ENCODE data around the gene GALT.

GALT gene

GRCh38 chr9:34671307-34671706 is 24.8 kb downstream of the GALT start:
- DNase-seq (ENCODE audit: low read depth), result no peak

DNA sequence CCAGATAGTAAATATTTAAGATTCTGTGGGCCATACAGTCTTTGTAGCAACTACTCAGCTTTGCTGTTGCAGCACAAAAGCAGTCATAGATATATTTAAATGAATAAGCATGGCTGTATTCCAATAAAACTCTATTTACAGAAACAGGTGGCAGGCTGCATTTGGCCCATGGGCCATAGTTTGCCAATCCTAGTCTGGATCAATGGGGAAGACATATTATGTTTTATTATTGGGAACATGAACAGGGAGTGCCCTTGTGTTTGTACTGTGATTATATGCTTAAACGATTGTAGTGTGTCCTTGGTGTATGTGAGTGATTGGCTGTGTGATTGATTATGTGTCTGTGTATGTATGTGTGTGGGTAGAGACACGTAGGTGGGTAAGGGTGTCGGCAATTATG is 28.0 kb downstream of the GALT start:
- H3K4me3 ChIP-seq (ENCODE audit: low read depth, low read length), result no peak overlapping the region
- TF ChIP-seq, protein P1, sequence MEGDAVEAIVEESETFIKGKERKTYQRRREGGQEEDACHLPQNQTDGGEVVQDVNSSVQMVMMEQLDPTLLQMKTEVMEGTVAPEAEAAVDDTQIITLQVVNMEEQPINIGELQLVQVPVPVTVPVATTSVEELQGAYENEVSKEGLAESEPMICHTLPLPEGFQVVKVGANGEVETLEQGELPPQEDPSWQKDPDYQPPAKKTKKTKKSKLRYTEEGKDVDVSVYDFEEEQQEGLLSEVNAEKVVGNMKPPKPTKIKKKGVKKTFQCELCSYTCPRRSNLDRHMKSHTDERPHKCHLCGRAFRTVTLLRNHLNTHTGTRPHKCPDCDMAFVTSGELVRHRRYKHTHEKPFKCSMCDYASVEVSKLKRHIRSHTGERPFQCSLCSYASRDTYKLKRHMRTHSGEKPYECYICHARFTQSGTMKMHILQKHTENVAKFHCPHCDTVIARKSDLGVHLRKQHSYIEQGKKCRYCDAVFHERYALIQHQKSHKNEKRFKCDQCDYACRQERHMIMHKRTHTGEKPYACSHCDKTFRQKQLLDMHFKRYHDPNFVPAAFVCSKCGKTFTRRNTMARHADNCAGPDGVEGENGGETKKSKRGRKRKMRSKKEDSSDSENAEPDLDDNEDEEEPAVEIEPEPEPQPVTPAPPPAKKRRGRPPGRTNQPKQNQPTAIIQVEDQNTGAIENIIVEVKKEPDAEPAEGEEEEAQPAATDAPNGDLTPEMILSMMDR (IDR thresholded peaks at IDR 0.05; ENCODE audit: control insufficient read depth, extremely low read depth, insufficient read depth), result no peak
- peak; percentile 53 for DNase-seq (ENCODE audit: low read depth)

More at GRCh38 chr9:34671307-34671706, 24.8 kb downstream of the GALT start:
- TF ChIP-seq, protein P1 (IDR thresholded peaks at IDR 0.05; ENCODE audit: control insufficient read depth, extremely low read depth, insufficient read depth), result no peak
- no peak overlapping the region for H3K4me3 ChIP-seq (ENCODE audit: low read depth, low read length)

GRCh38 chr9:34675048-34675714 is 28.7 kb downstream of the GALT start:
- no peak overlapping the region for H3K4me3 ChIP-seq (ENCODE audit: low read depth, low read length)
- no peak for DNase-seq (ENCODE audit: low read depth)
- TF ChIP-seq, protein P1 (IDR thresholded peaks at IDR 0.05; ENCODE audit: control insufficient read depth, extremely low read depth, insufficient read depth), result peak; percentile 83

DNA sequence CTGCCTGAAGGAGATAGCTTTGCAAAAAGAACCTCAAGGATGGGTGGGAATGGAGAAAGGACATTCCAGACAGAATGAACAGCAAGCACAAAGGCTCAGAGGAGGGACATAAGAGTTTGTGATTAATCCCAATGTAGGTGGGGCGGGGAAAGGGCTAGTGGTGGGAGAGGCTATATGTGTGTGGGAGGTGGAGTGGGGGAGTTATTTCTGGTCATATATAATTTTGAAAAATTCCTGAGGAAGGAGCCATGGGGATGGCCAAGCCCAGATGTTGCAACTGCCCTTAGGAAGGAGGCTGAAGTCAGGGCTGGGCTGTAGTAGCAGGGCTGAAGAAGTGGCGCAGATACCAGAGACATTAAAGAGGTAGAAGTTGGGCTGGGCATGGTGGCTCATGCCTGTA is 29.4 kb downstream of the GALT start:
- H3K4me3 ChIP-seq (ENCODE audit: low read depth, low read length), result no peak overlapping the region
- TF ChIP-seq, protein P1 (IDR thresholded peaks at IDR 0.05; ENCODE audit: control insufficient read depth, extremely low read depth, insufficient read depth), result no peak
- no peak for DNase-seq (ENCODE audit: low read depth)

DNA sequence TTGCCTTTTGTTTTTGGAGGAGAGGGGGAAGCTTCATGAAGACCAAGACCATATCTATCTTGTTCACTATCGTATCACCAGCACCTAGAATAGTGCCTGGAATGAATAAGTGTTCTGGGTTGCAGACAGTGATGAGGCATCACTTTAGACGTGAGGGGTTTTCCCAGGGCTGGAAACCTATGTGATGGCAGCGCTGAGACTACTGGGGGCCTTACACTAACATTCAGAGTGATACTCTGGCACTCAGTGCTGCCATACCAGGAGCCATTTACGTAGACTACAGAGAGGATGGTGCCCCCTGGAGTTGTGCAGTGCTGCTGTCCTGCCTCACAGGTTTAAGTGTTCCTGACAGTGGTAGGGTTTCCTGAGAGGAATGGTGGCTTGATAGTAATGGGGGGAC is 37.7 kb downstream of the GALT start:
- TF ChIP-seq, protein P1 (IDR thresholded peaks at IDR 0.05; ENCODE audit: control insufficient read depth, extremely low read depth, insufficient read depth), result no peak
- DNase-seq (ENCODE audit: low read depth), result no peak
- H3K4me3 ChIP-seq (ENCODE audit: low read depth, low read length), result no peak overlapping the region

DNA sequence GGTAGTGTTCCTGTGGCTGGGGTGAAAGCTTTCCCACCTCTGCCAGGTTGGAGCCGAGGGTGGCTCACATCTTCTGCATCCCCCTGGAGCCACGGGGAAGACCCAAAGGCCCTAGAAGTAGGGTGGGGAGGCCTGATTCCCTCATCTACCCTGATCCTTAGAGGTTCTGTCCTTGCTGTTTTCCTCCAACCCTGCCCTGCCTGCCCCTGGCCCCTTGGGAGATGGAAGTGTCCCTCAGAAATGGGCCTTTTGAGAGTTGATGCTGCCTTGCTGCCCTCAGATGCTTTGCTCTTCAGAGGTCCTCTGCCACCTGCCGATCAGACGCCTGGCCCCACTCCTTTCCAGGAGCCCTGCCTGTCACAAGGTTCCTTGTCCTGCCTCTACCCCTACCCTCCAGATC is 38.3 kb downstream of the GALT start:
- DNase-seq (ENCODE audit: low read depth), result no peak
- TF ChIP-seq, protein P1 (IDR thresholded peaks at IDR 0.05; ENCODE audit: control insufficient read depth, extremely low read depth, insufficient read depth), result no peak
- H3K4me3 ChIP-seq (ENCODE audit: low read depth, low read length), result no peak overlapping the region

GRCh38 chr9:34685591-34685990 is 39.1 kb downstream of the GALT start:
- TF ChIP-seq, protein P1 (IDR thresholded peaks at IDR 0.05; ENCODE audit: control insufficient read depth, extremely low read depth, insufficient read depth), result no peak
- DNase-seq (ENCODE audit: low read depth), result no peak
- no peak overlapping the region for H3K4me3 ChIP-seq (ENCODE audit: low read depth, low read length)

Measured in LNCaP clone FGC (cell line).